GM21717 (cell line): ENCODE measurements around the gene TSHZ2.
"Not testable (repeated sequence)": the region's sequence is repeated elsewhere in the genome, so short reads cannot be mapped to it uniquely, and the experiment has no call there.

Experiments
- ATAC-seq: cut with Tn5 transposase; IDR thresholded peaks from one replicate; pipeline ENCODE4 v1.9.1; 2021; ENCODE audit warnings: mild to moderate bottlenecking, moderate library complexity; ENCODE audit not compliant: unreplicated experiment

TSHZ2 gene

DNA sequence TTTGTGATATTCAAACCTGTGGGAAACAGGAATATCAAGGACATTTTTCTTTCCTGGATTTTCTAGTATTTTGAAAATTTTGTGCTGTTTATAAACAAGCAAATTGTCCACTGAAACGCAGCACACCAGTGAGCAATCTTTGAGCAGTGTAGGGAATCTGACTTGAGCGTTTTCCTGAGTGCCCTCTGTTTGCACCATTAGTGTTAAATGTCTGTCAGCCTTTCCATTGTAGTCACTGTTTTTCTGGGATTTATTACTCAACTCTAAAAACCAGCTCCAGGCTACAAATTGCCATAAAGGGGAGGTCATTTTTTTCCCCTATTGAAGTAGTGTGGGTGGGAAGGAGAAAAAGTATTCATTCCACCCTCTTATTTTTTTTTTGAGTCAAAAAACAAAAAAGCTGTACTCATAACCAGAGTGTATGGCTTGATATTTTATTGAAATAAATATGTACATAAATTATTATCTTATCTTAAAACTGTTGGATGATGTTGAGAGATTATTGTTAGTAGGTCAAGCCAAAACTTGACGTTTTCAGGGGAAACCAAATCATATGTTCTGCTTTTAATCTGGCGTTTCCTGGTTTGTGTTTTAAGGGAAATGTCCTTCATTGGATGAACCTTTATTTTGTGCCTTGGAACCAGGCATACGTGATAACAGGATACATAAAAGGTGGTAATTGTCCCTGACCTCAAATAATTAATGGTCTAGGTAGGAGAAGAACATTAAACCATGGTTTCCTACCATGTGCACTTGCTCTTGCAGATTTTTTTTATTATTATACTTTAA, 51.8 kb downstream of the TSHZ2 start:
- ATAC-seq = no peak

DNA sequence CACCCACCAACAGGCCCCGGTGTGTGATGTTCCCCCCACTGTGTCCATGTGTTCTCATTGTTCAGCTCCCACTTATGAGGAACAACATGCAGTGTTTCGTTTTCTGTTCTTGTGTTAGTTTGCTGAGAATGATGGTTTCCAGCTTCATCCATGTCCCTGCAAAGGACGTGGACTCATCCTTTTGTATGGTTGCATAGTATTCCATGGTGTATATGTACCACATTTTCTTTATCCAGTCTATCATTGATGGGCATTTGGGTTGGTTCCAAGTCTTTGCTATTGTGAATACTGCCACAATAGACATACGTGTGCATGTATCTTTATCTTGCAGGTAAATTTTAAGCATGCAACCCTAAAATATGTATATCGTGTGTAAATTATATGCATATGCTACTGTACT, 52.5 kb downstream of the TSHZ2 start:
- ATAC-seq = not testable (repeated sequence)

DNA sequence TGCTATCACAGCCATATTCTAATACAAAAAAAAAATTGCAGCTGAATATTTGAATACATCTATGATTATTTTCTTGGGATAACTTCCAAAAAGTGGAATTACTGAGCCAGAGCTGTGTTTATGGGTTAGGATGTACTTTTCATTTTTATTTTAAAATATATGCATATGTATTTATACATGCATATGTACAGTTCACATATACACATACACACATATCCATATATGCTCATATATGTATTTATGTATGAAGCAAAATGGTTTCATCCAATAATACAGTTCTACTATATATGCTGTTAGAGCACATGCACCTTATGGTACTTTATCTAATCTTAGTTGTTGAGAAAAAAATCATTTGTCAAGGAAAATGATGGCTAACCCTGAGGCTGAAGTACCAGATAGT, 54.9 kb downstream of the TSHZ2 start:
- no peak for ATAC-seq

DNA sequence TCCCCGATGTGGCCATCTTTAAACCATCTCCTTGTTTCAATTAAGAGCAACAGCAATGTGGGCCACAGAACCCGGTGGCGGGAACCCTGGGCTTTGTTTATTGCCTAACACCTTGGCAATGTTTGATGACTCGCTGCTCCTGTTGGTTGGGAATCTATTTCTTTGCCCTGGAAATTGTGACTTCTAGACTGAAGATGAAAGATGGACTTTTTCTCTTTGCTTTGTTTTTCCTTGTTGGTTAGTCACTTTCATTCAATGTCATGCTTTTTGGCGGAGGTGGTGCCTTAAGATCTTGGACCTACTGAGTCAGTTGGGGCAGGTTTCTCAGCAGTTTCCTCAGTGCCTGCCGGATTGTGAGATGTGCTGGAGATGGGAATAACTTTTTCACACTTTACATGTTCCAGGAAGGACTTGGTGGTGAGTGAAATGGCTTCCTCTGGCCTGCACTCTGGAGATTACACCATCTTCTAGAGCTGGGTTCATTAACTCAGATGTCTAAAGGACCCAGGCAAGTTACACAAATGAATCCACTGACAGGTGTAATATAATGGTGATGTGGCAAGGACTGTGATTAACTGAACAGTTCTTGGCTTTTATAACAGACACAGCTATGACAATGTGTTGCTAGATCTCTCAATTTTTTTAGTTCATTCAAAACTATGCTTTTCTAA, 56.3 kb downstream of the TSHZ2 start:
- no peak for ATAC-seq

DNA sequence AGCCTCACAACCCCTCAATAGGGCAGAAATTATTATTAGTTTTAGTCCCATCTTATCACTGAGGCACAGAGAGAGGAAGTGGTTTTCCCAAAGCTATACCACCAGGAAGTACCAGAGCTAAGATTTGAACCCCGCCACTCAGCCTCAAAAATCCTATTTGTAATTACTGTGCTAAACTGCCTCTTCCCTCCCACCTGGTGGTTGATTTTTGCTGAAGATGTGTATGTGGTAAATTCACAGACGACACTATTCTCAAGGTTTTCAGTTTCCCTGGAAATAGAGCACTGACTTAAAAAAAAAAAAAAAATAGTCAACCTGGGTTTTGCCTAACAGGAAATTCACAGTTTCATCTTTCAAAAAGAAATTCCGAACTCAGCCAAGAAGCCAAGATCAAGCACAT, 57.9 kb downstream of the TSHZ2 start:
- ATAC-seq = no peak

DNA sequence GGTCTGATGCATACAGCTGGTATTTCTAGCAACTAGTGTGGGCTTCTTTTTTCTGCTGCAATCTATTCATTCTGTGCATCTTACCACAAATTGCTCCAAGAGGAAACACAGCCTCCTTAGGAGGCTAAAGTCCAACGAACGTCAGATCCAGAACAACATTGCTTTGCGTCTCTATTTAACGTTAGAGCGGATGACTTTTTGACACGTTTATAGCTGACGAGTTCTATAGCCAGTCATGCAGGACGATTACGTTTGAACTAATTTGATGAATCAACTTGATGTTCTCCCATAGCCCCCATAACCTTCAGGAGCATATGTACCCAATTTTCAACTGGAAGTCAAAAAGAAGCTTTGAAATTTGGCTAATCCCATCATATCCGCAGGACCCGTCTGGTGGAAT, 59.9 kb downstream of the TSHZ2 start:
- ATAC-seq = no peak

DNA sequence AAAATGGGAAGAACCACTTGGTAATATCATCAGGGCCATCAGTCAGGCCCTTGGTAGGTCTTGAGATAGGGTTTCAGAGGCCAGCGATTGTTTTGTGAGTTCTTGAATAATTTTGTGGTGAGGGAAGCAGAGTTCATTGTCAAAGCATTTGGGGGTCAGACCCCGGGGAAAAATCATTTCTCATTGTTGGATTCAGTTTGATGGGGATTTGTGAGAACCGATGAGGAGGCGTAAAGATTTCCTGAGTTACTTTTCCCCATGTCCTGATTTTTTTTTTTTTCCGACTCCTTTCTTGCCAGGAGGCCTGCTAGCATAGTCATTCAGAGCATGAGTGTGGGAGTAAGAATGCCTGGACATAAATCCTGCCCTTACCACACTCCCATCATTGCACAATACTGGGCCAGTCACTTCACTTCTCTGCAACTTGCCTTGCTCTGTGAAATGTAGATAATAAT, 60.3 kb downstream of the TSHZ2 start:
- ATAC-seq = no peak

DNA sequence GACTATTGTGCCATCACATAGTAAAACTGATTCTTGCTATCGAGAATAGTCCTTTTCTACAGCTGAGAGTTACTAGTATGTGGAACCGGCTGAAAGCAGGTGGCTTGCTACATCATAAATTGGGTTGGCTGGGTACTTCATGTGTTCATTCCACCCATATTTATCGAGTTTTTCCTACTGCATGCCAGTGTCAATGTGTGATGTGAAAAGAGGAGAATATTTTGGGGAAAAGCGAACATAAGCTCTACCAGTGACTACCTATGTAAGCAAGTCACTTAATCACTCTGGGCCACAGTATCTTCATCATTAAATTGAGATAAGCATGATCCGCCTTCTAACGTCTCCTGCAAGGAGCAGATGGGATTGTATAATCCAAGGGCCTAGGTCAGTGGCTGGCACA, 61.0 kb downstream of the TSHZ2 start:
- no peak for ATAC-seq

DNA sequence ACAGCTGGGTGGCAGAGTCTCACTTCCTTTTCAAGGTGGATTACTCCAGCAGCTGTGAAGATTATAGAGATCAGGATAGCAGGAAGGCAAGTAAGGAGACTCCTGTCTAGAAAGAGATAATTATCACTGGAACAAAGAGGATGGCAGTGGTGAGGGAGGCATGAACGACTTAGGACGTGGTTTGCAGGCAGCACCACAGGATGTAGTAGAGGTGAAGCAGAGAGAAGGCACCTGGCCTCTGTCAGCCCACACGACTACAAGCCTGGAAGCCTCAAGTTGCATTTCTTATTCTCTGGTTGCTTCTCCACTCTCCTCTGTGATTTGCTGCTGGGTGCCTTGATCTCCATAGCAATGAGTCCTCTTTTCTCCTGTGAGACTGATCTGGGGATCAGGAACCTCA, 62.7 kb downstream of the TSHZ2 start:
- no peak for ATAC-seq

DNA sequence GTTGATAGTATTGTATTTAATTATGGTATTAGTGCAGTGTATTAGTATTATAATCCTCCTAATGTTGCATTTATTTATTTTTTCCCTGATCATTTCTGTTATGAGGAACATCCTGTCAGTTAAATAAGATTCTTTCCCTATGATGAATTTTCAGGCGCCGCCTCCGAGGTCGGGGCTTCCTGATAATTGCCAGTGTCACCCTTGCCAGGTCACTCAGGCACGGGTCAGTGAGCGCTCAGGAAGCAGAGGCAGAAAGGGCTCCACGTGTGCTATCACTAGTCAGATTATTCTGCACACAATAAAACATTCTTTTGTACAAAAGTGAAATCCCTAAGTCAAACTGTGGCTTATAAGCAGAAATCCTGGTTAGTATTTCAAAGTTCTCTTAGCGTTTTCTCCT, 64.8 kb downstream of the TSHZ2 start:
- no peak for ATAC-seq

DNA sequence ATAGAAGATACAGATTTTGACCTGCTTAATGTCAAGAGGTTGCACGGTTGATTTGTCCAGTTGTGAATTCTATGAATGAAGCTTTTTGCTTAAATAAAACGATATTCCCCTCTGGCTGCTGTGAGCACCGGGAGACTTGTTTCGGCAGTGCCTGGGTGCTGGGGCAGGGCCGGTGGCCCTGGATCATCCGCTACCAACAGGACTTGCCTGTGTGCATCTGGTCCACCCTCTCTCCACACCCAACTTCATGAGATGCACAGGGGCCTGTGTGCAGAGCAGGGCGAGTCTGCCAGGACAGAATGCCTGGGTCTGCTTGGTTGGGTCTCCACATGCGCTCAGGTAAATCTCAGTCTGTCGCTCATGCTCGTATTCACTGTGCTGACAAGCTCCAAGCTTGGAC, 65.5 kb downstream of the TSHZ2 start:
- no peak for ATAC-seq

DNA sequence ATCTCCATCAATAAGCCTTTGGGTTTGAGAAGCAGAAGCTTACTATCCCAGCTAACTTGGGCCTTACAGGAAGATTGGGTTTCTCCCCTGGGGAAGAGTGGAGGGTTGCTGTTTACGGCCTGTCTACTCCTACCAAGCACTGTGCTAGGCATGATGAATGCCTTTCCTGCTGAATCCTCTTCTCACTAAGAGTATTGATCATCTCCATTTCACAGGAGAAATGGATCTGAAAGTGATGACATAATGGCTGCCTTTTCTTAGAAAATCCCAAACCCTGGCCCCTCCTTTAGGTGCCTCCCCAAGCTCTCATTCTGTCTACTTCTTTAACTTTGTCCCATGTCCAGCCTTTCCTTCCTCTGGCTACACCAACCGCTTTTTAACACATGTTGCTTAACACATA, 66.1 kb downstream of the TSHZ2 start:
- ATAC-seq = no peak

DNA sequence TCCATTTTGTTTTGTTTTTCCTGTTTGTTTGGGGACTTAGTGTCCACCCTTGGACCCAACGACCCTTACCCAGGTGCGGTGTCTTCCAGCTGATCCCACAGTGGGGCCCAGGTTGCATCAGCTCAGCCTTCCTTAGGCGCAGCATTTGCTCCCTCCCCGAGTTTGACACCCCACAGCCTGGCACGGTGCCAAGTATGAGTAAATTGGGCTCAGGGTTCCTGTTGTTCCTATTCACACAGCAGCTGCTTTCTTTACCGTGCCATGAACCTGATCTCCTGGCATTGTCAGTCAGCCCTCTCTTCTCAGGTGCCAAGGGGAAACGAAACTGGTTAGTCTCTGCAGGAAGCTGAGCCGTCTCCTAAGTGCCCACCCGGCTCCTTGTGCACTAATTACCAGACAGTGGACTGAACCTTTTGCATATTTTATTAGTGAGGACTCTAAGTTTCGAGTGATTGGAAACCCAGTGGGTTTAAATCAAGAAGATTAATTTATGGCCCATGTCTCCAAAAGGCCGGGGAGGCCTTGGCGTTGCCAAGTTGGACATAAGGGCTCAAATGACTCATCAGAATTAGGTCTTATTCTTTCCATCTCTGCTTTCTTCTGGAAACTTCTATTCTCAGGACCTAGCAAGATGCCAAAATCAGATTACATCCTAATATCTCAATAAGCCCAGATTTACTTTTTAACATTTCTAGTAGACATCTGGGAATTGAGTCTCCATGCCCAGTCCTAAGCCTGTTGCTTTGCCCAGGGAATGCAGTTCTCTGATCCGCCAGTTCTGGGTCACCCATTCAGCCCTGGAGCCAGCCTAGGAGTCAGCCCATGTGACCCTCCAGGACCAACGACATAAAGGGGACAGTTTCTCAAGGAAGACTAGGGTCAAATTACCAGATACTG, 68.8 kb downstream of the TSHZ2 start:
- ATAC-seq = no peak

DNA sequence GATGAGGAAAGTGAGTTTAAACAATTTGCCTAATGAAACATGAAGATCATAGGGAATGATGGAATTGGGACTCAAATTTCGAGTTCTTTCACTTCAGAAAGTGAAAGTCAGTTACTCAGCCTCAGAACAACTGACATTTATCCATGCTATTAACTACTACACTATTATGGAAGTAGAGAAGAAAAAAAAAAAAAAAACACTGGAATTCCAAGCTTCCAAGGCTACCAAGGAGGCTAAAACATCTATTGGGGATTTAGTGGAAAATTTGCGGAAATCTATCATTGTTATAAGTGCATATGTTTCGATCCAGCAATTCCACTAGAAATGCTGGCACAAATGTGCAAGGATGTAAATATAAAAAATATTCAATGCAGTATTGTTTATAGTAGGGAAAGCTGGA, 70.4 kb downstream of the TSHZ2 start:
- ATAC-seq = no peak

DNA sequence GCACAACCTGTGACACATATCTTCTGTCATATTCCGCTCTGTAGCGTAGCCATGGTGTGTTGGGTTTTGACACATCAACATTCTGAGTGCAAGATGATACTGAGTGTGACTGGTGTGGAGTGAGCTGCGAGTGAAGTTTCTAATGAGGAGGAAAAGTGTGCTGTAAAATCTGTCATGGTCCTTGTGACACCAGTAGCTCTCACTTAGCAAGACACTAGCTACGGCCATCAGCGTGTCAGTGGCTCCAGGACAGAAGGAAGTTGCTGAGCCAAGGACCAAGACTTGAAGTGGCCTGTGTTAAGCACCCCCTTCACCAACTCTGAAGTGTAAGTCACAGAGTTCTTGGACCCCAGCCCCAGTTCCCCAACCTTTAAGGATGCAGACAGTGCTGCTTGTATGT, 72.1 kb downstream of the TSHZ2 start:
- no peak for ATAC-seq

DNA sequence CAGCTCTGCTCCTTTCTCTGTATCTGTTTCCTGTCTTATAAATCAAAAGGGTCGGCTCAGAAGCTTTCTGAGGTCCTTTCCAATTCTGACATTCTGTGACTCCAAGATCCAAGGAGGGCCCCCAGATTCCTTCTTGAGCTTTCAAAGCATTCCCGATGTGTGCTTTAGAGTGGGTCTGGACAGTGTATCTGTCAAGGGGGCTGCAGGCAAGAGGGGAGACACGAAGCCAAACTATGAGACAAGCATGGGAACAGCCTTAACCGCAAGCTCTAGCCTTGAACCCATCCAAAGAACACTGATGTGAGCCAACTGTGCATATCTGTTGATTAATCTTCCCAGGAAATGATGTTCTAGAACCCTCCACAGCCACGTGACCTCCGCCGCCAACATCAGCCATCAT, 73.8 kb downstream of the TSHZ2 start:
- no peak for ATAC-seq

DNA sequence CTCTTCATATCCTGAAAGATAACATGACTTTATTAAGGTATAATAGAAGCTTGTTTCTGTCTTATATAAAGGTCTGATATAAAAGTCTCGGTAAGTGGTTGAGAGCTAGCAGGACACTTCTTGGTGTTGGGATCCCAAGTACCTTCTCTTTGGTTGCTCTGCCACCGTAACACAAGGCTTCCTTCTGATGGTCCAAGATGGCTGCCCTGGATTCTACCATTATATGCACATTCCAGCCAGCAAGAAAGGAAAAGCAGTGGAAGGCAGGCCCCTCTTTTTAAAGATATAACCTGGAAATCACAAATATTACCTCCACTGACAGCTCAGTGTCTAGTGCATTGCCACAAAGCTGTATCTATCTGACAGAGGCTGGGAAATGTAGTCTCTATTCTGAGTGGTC, 75.0 kb downstream of the TSHZ2 start:
- ATAC-seq = no peak

DNA sequence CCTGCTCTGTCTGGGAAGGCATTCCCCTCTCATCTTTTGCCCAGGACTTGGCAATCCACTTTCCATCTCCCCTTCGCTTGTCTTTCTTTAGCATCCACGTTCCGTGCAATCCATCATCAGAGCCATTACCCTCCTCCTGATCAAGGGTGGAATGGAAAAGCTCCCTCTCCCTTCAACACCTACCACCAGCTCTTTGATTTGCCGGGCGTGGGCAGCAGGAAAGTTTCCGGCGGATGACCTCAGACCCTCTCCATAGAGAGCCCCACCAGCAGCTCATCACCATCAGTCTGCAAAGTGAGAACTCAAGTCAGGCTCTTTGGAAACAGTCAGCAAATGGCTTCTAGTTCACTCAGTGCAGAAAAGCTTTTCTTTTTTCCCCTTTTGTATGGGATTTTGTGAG, 76.2 kb downstream of the TSHZ2 start:
- no peak for ATAC-seq

DNA sequence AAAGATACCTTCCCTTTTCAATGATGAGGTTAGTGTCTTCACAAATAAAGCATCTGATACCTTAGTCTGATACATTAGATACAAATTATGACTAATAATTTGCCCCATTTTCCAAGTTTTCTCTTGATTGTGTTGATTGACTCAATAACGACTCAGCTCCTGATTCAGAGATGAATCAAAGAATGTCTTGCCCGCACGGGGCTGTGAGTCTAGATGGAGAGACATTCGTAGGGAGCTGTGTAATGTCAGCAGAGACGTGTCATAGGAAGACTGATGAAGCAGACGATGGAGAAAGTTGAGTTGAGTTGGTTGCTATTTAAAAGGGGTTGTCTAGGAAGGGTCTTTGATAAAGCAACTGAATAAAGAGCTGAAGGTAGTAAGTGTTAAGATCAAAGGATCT, 78.2 kb downstream of the TSHZ2 start:
- ATAC-seq = no peak

DNA sequence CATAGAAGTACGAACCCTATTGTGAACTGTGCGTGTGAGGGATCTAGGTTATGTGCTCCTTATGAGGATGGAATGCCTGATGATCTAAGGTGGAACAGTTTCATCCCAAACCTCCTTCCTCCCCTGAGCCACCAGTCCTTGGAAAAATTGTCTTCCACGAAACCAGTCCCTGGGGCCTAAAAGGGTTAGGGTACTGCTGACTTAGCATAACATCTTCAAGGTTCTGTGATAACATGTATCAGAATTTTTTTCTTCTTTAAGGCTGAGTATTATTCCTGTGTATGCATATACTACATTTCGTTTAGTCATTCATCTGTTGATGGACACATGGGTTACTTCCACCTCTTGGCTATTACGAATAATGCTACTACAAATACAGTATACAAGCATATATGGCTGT, 80.2 kb downstream of the TSHZ2 start:
- ATAC-seq = no peak

DNA sequence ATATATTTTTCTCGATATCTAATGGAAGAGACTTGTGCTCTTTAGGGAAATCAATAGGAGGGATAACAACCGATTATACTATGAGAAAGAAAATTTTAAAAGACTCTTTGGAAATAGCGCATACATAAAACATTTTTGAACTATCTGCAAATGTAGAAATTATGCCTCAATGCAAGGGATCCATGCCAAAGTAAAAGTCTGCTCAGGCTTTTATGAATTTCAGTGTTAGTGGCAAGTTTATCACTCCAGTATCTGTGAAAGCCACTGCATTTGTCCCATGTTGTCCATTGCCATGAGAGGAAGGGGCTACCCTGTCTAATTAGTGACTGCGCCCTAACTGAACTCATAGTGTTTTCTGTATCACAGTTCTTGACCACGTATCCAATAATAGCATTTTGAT, 81.4 kb downstream of the TSHZ2 start:
- ATAC-seq = no peak
